NT2/D1 (cell line): Measurements from ENCODE around the gene NPAS3.
"Not testable (repeated sequence)": the region's sequence is repeated elsewhere in the genome, so short reads cannot be mapped to it uniquely, and the experiment has no call there.

ENCODE experiments used
- DNase-seq: peaks from one replicate; pipeline ENCODE4 v3.0.0-alpha.2; 2011; ENCODE audit warnings: low read depth, low spot score
- H3K27me3 ChIP-seq: 2 replicates; pipeline ENCODE4 v1.6.0; 2011; ENCODE audit warnings: mild to moderate bottlenecking; ENCODE audit not compliant: insufficient read length, insufficient read depth
- H3K36me3 ChIP-seq: 2 replicates; pipeline ENCODE4 v1.6.1; 2011; ENCODE audit warnings: mild to moderate bottlenecking, low read length, mixed read lengths; ENCODE audit not compliant: insufficient read depth, insufficient read length
- H3K4me1 ChIP-seq: 2 replicates; pipeline ENCODE4 v1.5.1; 2011; ENCODE audit not compliant: insufficient read depth, insufficient read length
- H3K4me3 ChIP-seq: 2 replicates; pipeline ENCODE4 v1.5.1; 2011; ENCODE audit warnings: low read depth; ENCODE audit not compliant: insufficient read length
- H3K9ac ChIP-seq: 2 replicates; pipeline ENCODE4 v1.6.0; 2011; ENCODE audit warnings: low read depth; ENCODE audit not compliant: insufficient read length
- H3K9me3 ChIP-seq: 2 replicates; pipeline ENCODE4 v1.5.1; 2011; ENCODE audit warnings: mild to moderate bottlenecking, low read length; ENCODE audit not compliant: insufficient read depth
- SUZ12 ChIP-seq: IDR thresholded peaks from 2 replicates; pipeline ENCODE4 v1.6.1; 2011; ENCODE audit not compliant: insufficient read length, insufficient read depth; ENCODE audit errors: extremely low read depth
- YY1 ChIP-seq: IDR thresholded peaks from 2 replicates; pipeline ENCODE4 v1.6.1; 2011; ENCODE audit not compliant: insufficient read length, insufficient read depth
- ZNF274 ChIP-seq: IDR thresholded peaks from 2 replicates; pipeline ENCODE4 v1.6.1; 2011; ENCODE audit warnings: mild to moderate bottlenecking, low read depth, low read length

NPAS3 gene

GRCh38 chr14:33070475-33070874, 131.8 kb downstream of the NPAS3 start:
- Histone ChIP-seq H3K27me3 (no peaks in the 10 kb centered on the region), H3K4me1 (no peaks in the 10 kb centered on the region), H3K36me3 (no peaks in the 10 kb centered on the region), H3K4me3 (no peak overlapping the region), H3K9me3 (no peaks in the 10 kb centered on the region), H3K9ac (no peak overlapping the region)
- DNase-seq: no peak
- TF ChIP-seq YY1: no peak
- TF ChIP-seq SUZ12: no peak
- no peak for TF ChIP-seq ZNF274

DNA sequence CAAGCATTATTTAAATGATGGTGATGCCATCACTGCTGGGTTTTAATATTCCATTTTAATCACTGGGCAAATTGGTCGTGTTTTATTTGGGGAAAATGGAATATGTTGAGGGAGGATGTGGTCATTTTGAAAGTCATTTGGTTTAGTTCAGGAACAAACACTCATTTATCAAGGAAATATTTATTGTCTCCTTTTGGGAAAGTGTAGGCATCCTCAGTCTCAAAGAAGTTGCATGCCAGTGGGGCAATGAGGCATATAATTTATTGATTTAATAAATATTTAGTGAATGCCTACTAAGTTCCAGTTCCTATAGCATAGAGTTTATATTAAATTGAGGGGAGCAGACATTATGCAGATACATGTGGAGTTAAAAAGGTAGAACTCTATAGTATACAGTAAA, 134.3 kb downstream of the NPAS3 start:
- Histone ChIP-seq H3K27me3 (no peaks in the 10 kb centered on the region), H3K9me3 (no peaks in the 10 kb centered on the region), H3K4me3 (no peak overlapping the region), H3K9ac (no peak overlapping the region), H3K36me3 (no peaks in the 10 kb centered on the region), H3K4me1 (no peaks in the 10 kb centered on the region)
- no peak for TF ChIP-seq YY1
- TF ChIP-seq ZNF274: no peak
- TF ChIP-seq SUZ12: no peak
- DNase-seq: no peak

- no peak for DNase-seq
- no peak overlapping the region for H3K4me3 ChIP-seq
Observed at GRCh38 chr14:33081259-33081658, 142.6 kb downstream of the NPAS3 start.

DNA sequence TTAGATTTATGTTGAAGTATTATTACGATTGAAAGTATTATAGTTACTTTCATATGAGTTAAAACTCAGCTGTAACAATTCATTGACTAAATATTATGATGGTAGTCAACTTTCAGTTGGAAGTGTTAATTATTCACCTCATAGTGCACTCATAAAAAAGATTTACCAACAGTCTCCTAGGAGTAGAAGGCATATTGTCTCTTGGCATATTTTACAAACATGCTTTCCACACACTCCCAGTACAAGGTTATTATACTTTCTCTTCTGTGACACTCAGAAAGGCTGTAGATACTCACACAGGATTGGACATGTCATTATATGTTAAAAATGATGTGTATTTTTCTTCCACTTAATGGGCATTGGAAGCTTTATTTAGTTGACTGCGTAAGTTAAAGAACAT, 147.1 kb downstream of the NPAS3 start:
- H3K36me3 ChIP-seq: no peaks in the 10 kb centered on the region
- no peaks in the 10 kb centered on the region for H3K27me3 ChIP-seq
- H3K9me3 ChIP-seq: peaks cover 8% of the 10 kb centered on the region
- no peak for TF ChIP-seq YY1
- TF ChIP-seq ZNF274: no peak
- TF ChIP-seq SUZ12: no peak
- DNase-seq: no peak
- H3K4me1 ChIP-seq: no peaks in the 10 kb centered on the region
- no peak overlapping the region for H3K9ac ChIP-seq
- H3K4me3 ChIP-seq: no peak overlapping the region

More at GRCh38 chr14:33081259-33081658, 142.6 kb downstream of the NPAS3 start:
- Histone ChIP-seq H3K9ac (no peak overlapping the region), H3K36me3 (no peaks in the 10 kb centered on the region), H3K9me3 (no peaks in the 10 kb centered on the region), H3K27me3 (no peaks in the 10 kb centered on the region), H3K4me1 (no peaks in the 10 kb centered on the region)
- TF ChIP-seq ZNF274 (no peak), YY1 (no peak), SUZ12 (no peak)

GRCh38 chr14:33088274-33088673, 149.6 kb downstream of the NPAS3 start:
- DNase-seq, H3K9ac ChIP-seq, H3K9me3 ChIP-seq, H3K27me3 ChIP-seq, H3K36me3 ChIP-seq, H3K4me1 ChIP-seq, H3K4me3 ChIP-seq: not testable (repeated sequence)

GRCh38 chr14:33098016-33098415, 159.3 kb downstream of the NPAS3 start:
- Histone ChIP-seq H3K4me1 (no peaks in the 10 kb centered on the region), H3K9ac (no peak overlapping the region), H3K9me3 (no peaks in the 10 kb centered on the region), H3K27me3 (no peaks in the 10 kb centered on the region), H3K4me3 (no peak overlapping the region), H3K36me3 (no peaks in the 10 kb centered on the region)
- TF ChIP-seq ZNF274 (no peak), SUZ12 (no peak), YY1 (no peak)
- DNase-seq: no peak

DNA sequence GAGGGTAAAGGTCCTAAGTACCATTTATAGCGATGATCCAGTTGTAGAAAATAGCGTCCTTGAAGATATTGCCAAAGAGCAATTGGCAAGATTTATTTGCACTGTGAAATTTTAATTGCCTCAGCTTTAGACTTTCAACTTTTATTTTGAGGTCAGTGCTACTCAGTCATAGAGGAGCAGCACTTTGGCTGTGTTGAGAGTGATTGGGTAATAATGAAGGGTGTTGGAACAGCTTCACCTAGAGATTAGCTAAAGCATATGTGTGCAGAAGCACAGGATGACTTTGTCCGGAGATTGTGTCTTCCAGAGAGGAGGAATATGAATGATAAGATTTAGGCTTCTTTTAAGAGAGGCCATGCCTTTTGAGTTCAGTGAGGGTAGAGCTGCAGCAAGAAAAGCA, 164.8 kb downstream of the NPAS3 start:
- no peak for TF ChIP-seq SUZ12
- TF ChIP-seq ZNF274: no peak
- TF ChIP-seq YY1: no peak
- H3K9ac ChIP-seq: no peak overlapping the region
- H3K4me1 ChIP-seq: no peaks in the 10 kb centered on the region
- no peak for DNase-seq
- H3K4me3 ChIP-seq: no peak overlapping the region
- no peaks in the 10 kb centered on the region for H3K9me3 ChIP-seq
- no peaks in the 10 kb centered on the region for H3K27me3 ChIP-seq
- H3K36me3 ChIP-seq: no peaks in the 10 kb centered on the region

GRCh38 chr14:33103966-33104365, 165.3 kb downstream of the NPAS3 start:
- TF ChIP-seq SUZ12 (no peak), YY1 (no peak), ZNF274 (no peak)
- Histone ChIP-seq H3K9ac (no peak overlapping the region), H3K4me3 (no peak overlapping the region), H3K27me3 (no peaks in the 10 kb centered on the region), H3K4me1 (no peaks in the 10 kb centered on the region), H3K36me3 (no peaks in the 10 kb centered on the region), H3K9me3 (no peaks in the 10 kb centered on the region)
- no peak for DNase-seq
